Sciatic nerve (tissue), 2 donors: Measurements from ENCODE around the gene THAP12. TPM values are rescaled to one million over a fixed set of nuclear protein-coding genes. Genes with fewer than 3 reads are reported as not detected.

ENCODE experiments used
- ATAC-seq: fragments of 200-7000 bp; cut with Tn5 transposase; one replicate; pipeline ENCODE4 v1.9.1; 2020; ENCODE audit warnings: mild to moderate bottlenecking, moderate library complexity
- DNase-seq: peaks from one replicate; pipeline ENCODE4 v3.0.0-alpha.2; 2020; ENCODE audit warnings: low spot score
- intact Hi-C: fragments of 100-400 bp; cut with DNase I; formaldehyde crosslinking; loops from one replicate; pipeline ENCODE4 v1.14.2; 2022
- total RNA-seq: library from RNA; stranded (reverse); fragmentation: NEBNext Ultra II Directional; extraction: Animal tissue kit (Norgen Biotek cat#: 25700); gene quantifications from one replicate; pipeline ENCODE4 v1.2.1, GENCODE V29; 2021
- donor health status: DM: no; HTN: no; CAD: no.
- donor health status: DM: no; HTN: no; CAD: no.

The THAP12 gene
- total RNA-seq, 1 donor from 2014 or later = 45.6 TPM

DNA sequence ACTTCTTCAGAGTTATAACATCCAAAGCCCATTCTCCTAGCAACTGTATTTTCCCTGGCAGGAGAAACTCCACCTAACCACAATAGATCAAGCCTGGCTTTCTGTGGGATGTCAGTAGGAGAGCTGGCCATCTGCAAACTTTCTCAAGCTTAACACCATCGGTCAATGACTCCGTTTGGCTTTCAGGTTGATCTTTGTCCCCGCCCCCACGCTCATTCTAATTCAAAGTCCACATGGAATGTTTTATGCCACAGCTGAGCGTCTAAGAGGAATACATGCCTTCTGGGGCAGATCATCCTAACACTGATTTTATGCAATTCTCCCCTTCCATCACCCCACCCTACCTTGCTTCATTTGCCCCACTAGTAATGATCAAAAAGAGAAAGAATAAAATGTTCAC, 5.0 kb upstream of the THAP12 start:
- ATAC-seq (no peak), DNase-seq (no peak)
- intact Hi-C loops = no loop called here

DNA sequence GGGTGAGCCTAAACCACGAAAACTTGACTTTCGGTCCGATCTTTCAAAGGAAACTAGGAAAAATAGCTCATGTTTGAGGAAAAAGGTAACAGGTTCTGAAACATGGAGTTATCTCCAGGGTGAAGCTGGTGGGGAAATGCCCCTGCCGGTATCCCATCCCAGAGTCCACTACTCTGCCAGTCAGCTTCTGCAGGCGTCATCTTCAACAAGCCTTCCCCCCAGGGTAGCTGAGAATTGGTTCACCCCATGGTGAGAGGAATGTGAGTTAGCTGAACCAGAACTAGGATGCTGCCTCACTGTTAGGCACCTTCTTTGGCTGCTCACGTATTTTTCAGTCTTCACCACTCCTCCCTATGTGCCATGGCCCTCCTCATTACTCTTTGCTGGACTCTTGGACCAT, 1.3 kb upstream of the THAP12 start:
- DNase-seq (no peak), ATAC-seq (no peak)
- intact Hi-C loops = no loop called here

DNA sequence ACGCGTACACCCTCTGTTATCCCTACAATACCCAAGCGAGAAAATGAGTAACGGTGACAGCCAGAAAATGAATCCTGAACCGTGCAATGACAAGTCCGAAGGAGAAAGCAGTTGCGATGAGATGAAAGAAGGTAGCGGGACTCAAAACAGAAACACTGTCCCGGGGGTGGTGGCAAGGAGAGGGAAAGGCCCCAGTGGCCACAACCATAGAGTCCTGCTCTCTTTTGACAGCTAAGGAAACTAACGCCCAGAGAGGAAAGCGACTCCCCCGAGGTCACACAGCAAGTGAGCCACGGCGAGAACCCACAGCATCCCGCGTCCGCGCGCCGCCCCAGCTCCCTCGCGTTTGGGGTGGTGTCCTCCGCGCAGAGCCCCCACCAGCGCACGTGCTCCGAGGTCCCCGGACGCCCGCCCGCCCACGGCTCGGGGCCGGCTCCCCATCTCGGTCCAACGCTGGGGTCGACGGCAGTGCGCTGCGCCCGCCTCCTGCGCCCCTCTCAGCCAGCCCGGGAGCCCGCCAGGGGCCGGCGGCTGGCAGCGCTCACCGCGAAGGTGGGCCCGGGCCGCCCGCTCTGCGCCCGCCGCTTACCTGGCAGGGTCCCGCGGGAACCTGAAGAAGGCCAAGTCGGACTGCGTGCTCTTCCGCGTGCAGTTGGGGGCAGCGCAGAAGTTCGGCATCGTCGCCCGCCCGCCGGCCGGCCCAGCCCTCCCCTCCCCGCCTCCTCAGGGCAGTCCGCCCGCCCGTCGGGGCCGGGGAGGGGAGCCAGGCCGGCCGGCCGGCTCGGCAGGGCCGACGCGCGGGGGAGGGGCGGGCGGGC, 564 bp downstream of the THAP12 start:
- peak; percentile 75 for DNase-seq
- no peak for ATAC-seq
- intact Hi-C loops = no loop called here

DNA sequence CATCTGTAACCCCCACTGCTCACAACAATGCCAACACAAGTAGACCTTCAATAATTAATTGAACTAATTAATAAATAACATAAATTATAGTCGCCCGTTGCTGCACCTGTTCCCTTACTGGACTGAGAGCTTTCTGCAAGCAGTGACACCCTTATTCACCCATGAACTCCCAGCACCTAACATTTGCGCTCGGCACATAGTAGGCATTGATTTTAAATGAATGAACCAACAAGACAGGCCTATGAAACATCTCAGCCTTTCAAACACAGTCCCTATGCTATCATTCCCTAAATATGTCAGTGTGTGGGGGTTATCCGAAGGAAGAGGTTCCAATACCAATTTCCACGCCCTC, 1.1 kb downstream of the THAP12 start:
- ATAC-seq = no peak
- DNase-seq = no peak
- intact Hi-C loops = no loop called here

DNA sequence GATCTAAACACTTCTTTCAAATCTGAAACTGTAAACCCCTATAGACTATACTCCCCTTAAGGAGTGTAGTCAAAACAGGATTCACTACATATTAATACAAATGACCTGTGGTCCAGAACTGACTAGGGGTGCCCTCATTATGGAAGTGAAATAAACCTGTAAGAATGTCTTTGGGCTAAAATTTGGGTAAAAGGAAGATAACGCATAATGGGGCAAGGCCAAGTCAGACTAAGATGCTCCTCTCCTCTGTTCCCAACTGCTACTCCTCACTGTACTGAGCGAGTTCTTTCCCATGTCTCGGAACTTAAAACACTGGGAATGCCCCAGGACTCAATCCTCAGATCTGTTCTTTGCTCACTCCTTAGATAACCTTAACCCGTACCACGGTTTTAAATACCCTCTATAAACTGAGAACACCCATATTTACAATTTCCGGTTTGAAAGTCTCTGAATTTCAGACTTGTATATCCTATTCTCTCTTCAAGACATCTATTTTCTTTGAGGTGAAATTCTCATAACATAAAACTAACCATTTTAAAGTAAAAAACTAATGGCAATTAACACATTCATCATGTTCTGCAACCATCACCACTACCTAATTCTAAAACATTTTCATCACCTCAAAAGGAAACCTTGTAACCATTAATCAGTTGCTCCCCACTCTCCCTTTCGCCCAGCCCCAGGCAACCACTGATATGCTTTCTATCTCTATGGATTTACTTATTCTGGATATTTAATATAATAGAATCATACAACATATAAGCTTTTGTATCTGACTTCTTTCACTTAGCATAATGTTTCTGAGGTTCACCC, 4.0 kb downstream of the THAP12 start:
- DNase-seq (no peak), ATAC-seq (no peak)
- intact Hi-C loops = no loop called here

DNA sequence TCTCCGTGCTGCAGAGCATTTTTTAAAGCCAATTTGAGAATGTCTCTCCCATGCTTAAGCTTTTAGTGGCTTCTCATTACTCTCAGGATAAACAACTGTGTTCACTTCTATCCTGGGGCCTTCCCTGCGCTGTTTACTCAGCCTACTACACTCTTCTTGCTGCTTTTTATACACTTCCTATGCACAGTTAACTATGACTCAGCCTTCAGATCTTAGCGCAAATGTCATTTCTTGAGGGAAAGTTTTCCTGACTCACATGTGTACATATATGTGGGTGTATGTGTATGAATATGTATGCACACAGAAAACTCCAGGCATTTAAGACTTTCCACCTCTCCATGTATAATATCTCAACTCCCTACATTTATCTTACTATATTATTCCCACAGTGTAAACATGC, 9.8 kb downstream of the THAP12 start:
- intact Hi-C loops = no loop called here
- no peak for DNase-seq
- no peak for ATAC-seq

DNA sequence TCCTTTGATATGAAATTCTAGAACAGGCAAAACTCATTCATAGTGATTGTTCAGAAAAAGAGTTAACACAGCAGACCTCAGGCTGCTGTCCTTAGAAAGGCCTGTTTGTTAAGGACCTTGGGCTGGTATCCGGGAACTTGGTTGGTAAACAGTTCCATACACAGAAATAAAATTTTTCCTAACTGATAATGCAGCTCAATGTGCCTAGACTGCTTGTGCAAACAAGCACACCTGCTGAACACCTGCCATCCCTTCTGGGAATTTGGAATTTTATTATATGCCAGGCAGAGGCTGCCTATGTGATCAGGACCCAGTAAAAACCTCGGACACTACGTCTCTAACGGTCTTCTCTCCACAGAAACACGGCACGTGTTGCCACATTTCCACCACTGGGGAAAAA, 11.5 kb downstream of the THAP12 start:
- intact Hi-C loops = no loop called here

DNA sequence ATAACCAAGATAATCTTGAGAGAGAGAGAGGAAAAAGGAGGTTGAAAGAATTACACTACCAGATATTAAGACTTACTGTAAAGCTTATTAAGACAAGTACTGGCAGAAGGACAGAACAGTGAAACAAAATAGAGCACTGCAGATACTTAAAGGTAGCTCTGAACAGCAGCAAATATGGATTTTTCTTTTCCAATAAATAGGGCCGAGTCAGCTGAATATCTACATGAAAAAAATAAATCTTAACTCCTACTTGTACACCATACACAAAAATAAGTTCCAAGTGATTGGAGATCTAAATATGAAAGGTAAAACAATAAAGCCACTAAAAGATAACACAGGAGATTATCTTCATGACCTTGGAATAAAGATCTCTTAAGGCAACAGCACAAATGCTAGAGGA, 12.4 kb downstream of the THAP12 start:
- no peak for DNase-seq
- intact Hi-C loops = no loop called here
- no peak for ATAC-seq

More for the DNA sequence above, 11.5 kb downstream of the THAP12 start:
- DNase-seq (no peak), ATAC-seq (no peak)

DNA sequence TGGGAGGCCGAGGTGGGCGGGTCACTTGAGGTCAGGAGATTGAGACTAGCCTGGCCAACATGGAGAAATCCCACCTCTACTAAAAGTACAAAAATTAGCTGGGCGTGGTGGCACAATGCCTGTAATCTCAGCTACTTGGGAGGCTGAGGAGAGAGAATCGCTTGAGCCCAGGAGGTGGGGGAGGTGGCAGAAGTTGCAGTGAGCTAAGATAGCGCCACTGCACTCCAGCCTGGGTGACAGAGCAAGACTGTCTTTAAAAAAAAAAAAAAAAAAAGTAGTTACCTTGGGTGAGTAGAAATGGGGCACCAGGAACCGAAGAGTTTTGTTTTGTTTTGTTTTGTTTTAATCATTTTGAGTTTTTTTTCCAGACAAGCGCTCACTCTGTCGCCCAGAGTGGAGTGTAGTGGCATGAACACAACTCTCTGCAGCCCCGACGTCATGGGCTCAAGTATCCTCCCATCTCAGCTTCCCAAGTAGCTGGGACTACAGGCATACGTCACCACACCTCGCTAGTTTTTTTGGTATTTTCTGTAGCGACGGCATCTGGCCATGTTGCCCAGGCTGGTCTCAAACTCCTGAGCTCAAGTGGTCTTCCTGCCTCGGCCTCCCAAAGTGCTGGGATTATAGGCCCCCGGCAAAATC, 15.8 kb downstream of the THAP12 start:
- intact Hi-C loops = no loop called here
- no peak for ATAC-seq
- DNase-seq = no peak

DNA sequence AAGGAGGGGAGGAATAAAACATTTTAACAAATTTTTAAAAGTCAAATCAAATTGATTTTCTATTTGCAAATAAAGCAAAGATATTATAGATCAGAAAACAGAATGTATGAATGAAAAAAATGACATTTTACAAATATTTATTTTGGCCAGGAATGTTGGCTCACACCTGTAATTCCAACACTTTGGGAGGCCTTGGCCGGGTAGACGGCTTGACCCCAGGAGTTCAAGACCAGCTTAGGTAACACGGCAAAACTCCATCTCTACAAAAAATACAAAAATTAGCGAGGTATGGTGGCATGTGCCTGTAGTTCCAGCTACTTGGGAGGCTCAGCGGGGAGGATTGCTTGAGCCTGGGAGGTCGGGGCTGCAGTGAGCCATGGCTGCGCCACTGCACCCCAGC, 18.2 kb downstream of the THAP12 start:
- DNase-seq (no peak), ATAC-seq (no peak)
- intact Hi-C loops = no loop called here

DNA sequence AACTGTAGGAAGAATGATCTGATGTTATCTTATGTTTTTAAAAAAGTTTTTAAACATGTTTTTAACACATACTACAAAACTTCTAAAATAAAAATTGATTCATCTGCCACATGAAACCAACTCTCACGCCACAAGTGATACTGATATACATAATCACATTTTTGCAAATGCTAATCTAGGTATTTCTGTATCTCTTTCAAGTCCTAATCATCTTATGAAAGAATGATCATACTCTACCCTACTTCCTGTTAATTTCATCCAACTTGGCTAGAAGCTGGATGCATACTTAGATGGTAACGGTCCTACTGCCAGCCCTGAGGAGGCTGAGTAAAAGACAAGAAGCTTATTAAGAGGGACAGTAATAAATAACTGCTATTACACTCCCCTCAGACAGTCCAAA, 19.2 kb downstream of the THAP12 start:
- ATAC-seq = no peak
- intact Hi-C loops = no loop called here
- DNase-seq = no peak

DNA sequence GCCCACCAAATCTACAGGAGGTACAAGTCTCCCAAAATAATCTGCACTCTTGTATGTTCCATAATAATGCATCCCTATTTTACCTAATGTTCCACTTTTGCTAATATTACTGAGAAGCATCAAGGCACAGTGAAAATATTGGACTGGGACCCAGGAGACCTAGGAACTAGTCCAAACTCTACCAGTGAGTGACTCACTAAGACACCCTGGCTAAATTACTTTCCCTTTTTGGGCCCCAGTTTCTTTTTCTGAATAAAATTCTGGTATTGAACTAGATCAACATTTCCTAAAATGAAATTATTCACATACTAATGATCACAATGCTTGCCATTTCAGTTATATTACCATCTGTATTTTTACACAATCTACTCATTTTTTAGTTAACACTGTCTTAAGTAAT, 19.6 kb downstream of the THAP12 start:
- intact Hi-C loops = no loop called here
- DNase-seq (no peak), ATAC-seq (no peak)

DNA sequence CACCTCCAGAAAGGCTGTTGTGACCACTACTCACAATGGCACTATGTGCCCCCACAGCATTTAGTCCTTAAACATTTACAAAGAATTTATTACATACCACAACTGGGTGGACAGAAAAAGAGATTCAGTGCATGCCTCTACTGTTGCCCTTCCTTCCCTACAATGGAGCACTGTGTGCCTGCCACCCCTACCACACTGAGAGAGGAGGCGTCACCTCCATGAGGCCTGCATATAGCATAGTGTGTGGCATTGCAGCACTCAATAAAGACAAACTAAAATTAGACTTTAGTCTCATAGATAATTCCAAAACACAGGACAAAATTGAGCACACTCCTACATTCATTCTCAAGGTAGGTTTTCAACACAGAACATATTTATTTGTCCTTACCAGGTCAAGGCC, 25.8 kb downstream of the THAP12 start:
- no peak for ATAC-seq
- intact Hi-C loops = no loop called here
- no peak for DNase-seq

DNA sequence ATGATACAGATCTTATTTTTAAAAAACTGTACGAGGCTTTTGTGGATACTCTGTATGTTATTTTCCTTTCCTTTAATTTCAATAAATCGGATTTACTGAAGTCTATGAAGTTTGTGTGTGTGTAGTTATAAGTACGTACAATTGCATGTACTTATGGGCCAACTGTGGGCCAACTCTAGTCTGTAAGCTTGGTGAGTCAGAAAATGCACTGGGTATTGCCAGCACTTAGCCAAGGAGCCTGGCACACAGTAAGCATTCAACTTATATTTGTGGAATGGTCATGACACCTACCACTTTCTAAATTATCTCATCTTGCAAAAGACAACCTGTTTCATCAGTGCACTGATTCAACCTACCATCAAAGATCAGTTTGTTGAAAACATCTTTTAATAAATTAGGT, 32.6 kb downstream of the THAP12 start:
- ATAC-seq (no peak), DNase-seq (no peak)
- intact Hi-C loops = no loop called here

DNA sequence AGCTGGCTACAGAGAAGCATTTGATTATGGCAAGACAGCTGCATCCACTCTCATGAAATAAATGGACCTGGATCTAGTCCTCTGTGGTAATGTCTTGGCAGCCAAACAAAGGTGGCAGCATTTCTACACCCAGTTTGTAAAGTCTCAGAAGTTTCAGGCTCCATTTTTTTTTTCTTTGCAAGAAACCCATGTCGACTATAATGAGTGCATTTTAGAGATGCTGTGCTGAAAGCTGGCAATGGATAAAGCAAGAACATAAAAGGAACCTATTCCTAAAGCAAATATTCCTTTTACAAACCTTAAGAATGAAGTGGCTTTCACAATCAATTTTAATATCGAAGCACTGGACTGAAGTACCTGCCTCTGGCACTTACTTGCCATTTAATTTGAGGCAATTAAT, 33.5 kb downstream of the THAP12 start:
- intact Hi-C loops = no loop called here
- ATAC-seq = no peak
- DNase-seq = no peak

DNA sequence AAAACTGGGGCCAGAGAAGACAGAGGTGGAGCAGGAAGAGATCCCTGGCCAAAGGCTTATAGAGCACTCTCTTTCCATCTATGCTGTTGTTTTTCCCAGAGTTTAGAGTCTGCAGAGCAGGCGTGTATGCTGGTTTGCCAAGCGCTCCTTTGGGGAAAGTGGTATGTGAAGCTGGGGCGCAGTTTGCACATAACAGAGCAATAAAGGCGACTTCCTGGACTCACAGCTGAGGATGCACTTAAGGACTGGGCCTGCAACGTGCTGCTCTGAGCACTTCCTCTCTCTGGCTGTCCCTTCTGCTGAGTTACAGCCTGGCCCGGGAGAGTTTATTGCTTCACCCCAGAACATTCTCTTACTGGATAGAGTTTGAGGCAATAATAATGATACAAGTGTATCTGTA, 41.7 kb downstream of the THAP12 start:
- ATAC-seq = peak; percentile 99
- peak; percentile 72 for DNase-seq
- intact Hi-C loops = no loop called here

DNA sequence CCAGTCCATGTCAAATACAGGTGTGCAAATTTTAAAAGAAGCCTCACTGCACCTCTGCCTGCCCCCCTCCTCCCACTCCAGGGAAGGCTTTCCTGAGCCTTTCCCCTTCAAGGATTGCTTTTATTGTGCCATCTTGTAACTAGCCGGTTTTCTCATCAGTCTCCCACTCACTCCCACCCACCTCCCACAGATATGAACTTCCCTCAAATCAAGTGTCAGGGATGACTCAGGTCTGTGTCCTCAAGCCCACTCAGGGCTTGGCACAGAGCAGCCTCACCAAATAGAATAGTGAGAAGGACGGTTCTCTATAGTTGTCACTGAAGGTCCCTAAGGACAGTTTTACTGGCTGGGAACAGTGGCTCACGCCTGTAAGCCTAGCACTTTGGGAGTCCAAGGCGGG, 43.0 kb downstream of the THAP12 start:
- intact Hi-C loops = no loop called here
- no peak for ATAC-seq
- DNase-seq = no peak

DNA sequence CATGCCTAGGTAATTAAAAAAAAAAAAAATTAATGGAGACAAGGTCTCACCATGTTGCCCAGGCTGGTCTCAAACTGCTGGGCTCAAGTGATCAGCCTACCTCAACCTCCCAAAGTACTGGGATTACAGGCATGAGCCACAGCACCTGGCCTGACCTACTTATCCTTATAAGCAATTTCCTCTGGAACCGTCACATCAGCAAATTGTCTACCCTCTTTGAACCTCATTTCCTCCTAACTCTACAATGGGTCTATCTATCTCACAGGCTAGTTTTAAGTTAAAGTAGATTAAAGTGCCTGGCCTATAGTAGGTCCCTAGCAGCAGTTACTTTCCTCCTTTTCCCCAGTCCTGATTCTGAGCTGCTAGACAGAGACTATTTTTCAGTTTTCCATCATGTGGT, 43.5 kb downstream of the THAP12 start:
- DNase-seq = no peak
- intact Hi-C loops = no loop called here
- no peak for ATAC-seq

DNA sequence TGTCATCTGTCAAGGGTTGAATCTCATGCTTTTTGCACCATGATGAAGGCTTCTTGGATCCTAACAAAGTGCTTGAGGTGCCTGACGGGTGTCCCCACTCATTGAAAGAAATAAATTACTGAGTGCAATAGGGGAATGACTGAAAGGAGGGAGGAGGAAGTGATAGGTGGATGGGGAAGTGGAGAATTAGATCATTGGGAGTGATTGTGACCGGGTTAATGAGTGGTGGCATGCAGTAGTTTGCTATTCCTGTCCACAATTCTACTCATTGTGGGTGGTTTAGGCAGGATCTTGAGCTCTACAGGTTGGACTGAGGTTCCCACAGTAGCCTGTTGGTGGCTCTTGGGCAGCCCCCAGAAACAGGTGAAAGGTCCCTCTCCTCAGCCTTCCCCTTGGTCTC, 44.3 kb downstream of the THAP12 start:
- DNase-seq = no peak
- intact Hi-C loops = no loop called here
- ATAC-seq = no peak

DNA sequence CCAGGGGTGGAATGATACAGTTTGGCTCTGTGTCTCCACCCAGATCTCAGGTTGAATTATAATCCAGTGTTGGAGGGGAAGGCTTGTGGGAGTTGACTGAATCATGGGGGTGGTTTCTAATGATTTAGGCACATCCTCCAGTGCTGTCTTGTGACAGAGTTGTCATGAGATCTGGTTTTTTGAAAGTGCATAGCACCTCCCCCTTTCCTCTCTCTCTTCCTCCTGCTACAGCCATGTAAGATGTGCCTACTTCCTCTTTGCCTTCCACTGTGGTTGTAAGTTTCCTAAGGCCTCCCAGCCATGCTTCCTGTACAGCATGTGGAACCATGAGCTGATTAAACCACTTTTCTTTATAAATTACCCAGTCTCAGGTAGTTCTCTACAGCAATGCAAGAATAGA, 45.1 kb downstream of the THAP12 start:
- intact Hi-C loops = no loop called here
- no peak for DNase-seq
- ATAC-seq = no peak
